A673 (cell line): ENCODE measurements around the gene CLDN12. TPM values are rescaled to one million over a fixed set of nuclear protein-coding genes. Genes with fewer than 3 reads are reported as not detected.

Source experiments
- BruUV-seq: library from RNA; stranded (reverse); fragments of 400-500 nt; replicated peaks from 2 replicates; lab custom pipeline; 2021; lab: Mats Ljungman, UMichigan
- CTCF ChIA-PET: fragments of 300-600 bp; sonication (Branson Sonifier 250); formaldehyde crosslinking; loops from one replicate; lab custom pipeline; 2022; ENCODE audit warnings: antibody characterized with exemption; lab: Charles Lee
- POLR2A ChIA-PET: fragments of 300-600 bp; sonication (Branson Sonifier 250); formaldehyde crosslinking; loops from one replicate; lab custom pipeline; 2022; ENCODE audit warnings: antibody characterized with exemption; ENCODE audit not compliant: low non-redundant PET; lab: Charles Lee
- DNase-seq: peaks from one replicate; pipeline ENCODE4 v3.0.0-alpha.2; 2015; ENCODE audit warnings: low spot score
- H3K27ac ChIP-seq: fragments of 200-600 bp; sonication (generic); 2 replicates; pipeline ENCODE4 v1.5.1; 2016; ENCODE audit warnings: mixed run types, low read depth, mild to moderate bottlenecking, mixed read lengths, antibody characterized with exemption, low read length; ENCODE audit not compliant: poor library complexity, severe bottlenecking
- H3K27me3 ChIP-seq: fragments of 200-600 bp; sonication (generic); replicated peaks from 2 replicates; pipeline ENCODE4 v1.6.1; 2017; ENCODE audit warnings: mixed run types, low read depth, mild to moderate bottlenecking, mixed read lengths, antibody characterized with exemption, low read length; ENCODE audit not compliant: insufficient read depth, poor library complexity
- H3K36me3 ChIP-seq: fragments of 200-600 bp; sonication (generic); 2 replicates; pipeline ENCODE4 v1.6.1; 2016; ENCODE audit warnings: mixed run types, mild to moderate bottlenecking, mixed read lengths, antibody characterized with exemption, low read length; ENCODE audit not compliant: insufficient read depth, poor library complexity, severe bottlenecking
- H3K4me1 ChIP-seq: fragments of 200-600 bp; sonication (generic); 2 replicates; pipeline ENCODE4 v1.6.1; 2017; ENCODE audit warnings: mixed run types, mild to moderate bottlenecking, mixed read lengths, antibody characterized with exemption, low read length; ENCODE audit not compliant: insufficient read depth, poor library complexity, severe bottlenecking
- H3K4me3 ChIP-seq: fragments of 200-600 bp; sonication (generic); 2 replicates; pipeline ENCODE4 v1.5.1; 2016; ENCODE audit warnings: low read depth, mixed run types, mild to moderate bottlenecking, mixed read lengths, low read length; ENCODE audit not compliant: poor library complexity, severe bottlenecking
- H3K9me3 ChIP-seq: fragments of 200-600 bp; sonication (generic); 2 replicates; pipeline ENCODE4 v1.6.1; 2016; ENCODE audit warnings: mixed run types, low read depth, mild to moderate bottlenecking, mixed read lengths, antibody characterized with exemption, low read length; ENCODE audit not compliant: poor library complexity, severe bottlenecking
- EZH2 ChIP-seq: fragments of 200-600 bp; sonication (generic); IDR thresholded peaks from 2 replicates; pipeline ENCODE4 v1.6.1; 2017; ENCODE audit warnings: borderline replicate concordance, low read depth, mild to moderate bottlenecking, mixed read lengths, antibody characterized with exemption, low read length; ENCODE audit not compliant: poor library complexity, severe bottlenecking
- intact Hi-C: fragments of 100-400 bp; cut with micrococcal nuclease; formaldehyde crosslinking; loops from one replicate; pipeline ENCODE4 v1.10.0; 2022; ENCODE audit not compliant: unreplicated experiment
- total RNA-seq: library from RNA; stranded (reverse); gene quantifications from 2 replicates; pipeline ENCODE4 v1.2.3, GENCODE V29; 2021
- TF ChIP-seq, protein P1 (sequence below): fragments of 300-800, 200-600 bp; sonication (generic); conservative IDR thresholded peaks from 2 replicates; pipeline ENCODE4 v1.5.1; 2017; ENCODE audit warnings: low read depth, mild to moderate bottlenecking, antibody characterized with exemption, low read length, moderate library complexity, mixed read lengths

CLDN12 gene
- total RNA-seq, 1 experiment from 2014 or later = 32.9 TPM

DNA sequence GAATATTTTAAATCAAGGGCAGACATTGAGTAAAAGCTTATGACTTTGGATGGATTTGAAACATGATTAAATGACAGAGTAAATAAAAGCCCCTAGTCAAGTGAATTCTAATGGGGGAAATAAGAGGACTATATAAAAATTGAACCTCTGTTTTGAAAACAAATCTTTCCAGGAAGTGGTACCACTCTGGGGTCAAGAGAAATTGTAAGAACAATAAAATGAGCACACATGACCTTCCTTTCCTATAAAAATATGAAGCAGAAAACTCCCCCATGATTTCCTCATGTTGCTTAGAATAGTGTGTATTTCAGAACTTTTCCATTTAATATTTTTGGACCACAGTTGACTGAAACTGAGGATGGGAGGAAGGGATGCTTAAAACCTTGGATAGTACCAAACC, 12.3 kb upstream of the CLDN12 start:
- ChIA-PET CTCF (no interaction called here), POLR2A (no interaction called here)
- TF ChIP-seq, protein P1, sequence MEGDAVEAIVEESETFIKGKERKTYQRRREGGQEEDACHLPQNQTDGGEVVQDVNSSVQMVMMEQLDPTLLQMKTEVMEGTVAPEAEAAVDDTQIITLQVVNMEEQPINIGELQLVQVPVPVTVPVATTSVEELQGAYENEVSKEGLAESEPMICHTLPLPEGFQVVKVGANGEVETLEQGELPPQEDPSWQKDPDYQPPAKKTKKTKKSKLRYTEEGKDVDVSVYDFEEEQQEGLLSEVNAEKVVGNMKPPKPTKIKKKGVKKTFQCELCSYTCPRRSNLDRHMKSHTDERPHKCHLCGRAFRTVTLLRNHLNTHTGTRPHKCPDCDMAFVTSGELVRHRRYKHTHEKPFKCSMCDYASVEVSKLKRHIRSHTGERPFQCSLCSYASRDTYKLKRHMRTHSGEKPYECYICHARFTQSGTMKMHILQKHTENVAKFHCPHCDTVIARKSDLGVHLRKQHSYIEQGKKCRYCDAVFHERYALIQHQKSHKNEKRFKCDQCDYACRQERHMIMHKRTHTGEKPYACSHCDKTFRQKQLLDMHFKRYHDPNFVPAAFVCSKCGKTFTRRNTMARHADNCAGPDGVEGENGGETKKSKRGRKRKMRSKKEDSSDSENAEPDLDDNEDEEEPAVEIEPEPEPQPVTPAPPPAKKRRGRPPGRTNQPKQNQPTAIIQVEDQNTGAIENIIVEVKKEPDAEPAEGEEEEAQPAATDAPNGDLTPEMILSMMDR = no peak
- no peak for TF ChIP-seq EZH2

DNA sequence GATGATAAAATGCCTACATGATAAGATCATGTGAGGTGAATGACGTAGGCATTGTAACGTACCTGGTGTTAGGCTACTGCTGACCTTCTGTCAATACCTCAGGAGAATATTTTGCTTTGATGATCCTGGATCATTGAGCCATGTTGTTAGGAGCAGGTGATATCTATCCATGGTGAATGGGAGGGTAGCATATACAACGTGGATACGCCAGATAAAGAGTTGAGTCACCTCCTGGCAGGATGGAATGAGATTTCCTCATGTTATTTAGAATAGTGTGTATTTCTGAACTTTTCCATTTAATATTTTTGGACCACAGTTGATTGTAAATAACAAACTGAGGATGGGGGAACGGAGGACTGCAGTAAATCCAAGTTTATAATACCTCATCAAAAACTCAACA, 11.8 kb upstream of the CLDN12 start:
- ChIA-PET CTCF (no interaction called here), POLR2A (no interaction called here)
- intact Hi-C loops = no loop called here
- Histone ChIP-seq H3K27me3 (no peaks in the 10 kb centered on the region), H3K27ac (no peak overlapping the region), H3K4me3 (no peak overlapping the region), H3K4me1 (no peaks in the 10 kb centered on the region), H3K9me3 (no peaks in the 10 kb centered on the region), H3K36me3 (no peaks in the 10 kb centered on the region)
- no TSS peak for BruUV-seq
- TF ChIP-seq, protein P1 = no peak
- no peak for TF ChIP-seq EZH2
- no peak for DNase-seq

More for the DNA sequence above, 12.3 kb upstream of the CLDN12 start:
- Histone ChIP-seq H3K9me3 (no peaks in the 10 kb centered on the region), H3K27me3 (no peaks in the 10 kb centered on the region), H3K4me1 (no peaks in the 10 kb centered on the region), H3K36me3 (no peaks in the 10 kb centered on the region), H3K4me3 (no peak overlapping the region), H3K27ac (no peak overlapping the region)
- no TSS peak for BruUV-seq
- no peak for DNase-seq
- intact Hi-C loops = no loop called here

DNA sequence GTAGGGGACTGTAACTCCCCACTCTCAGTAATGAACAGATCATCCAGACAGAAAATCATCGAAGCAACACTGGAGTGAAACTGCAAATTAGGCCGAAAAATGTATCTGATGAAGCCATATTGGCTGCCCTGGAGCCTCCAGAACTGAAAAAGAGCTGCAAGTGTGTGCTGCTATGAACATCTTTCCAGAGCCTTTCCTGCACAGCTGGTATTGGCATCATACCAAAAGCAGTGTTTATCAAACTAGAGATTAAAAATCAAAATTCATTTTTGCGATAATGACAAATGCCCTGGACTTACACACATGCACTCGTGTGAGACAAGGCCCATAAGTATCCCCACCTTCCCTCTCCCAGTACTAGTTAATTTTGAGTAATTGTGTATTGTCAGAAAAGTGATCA, 6.8 kb upstream of the CLDN12 start:
- DNase-seq = no peak
- no TSS peak for BruUV-seq
- Histone ChIP-seq H3K9me3 (no peaks in the 10 kb centered on the region), H3K27ac (no peak overlapping the region), H3K4me3 (no peak overlapping the region), H3K27me3 (no peaks in the 10 kb centered on the region), H3K4me1 (peaks cover 9% of the 10 kb centered on the region), H3K36me3 (no peaks in the 10 kb centered on the region)
- intact Hi-C loops = no loop called here
- ChIA-PET CTCF (no interaction called here), POLR2A (no interaction called here)
- TF ChIP-seq, protein P1 = no peak
- TF ChIP-seq EZH2 = no peak
